Testis (tissue), 2 donors: Measurements from ENCODE around the gene AGAP1.

ENCODE experiments used
- POLR2A ChIP-seq: fragments of 450-650 bp; IDR thresholded peaks from one replicate; pipeline ENCODE4 v1.6.1; 2017; ENCODE audit warnings: antibody characterized with exemption, mild to moderate bottlenecking, moderate library complexity
- TF ChIP-seq, protein P1 (sequence below), 3 experiments: fragments of 450-650 bp in 2 of 3; fragments of 200-600 bp in 1 of 3; sonication (generic) in 1 of 3; IDR thresholded peaks; one replicate each; pipeline ENCODE4 v1.5.1; 2016 to 2019; ENCODE audit warnings: antibody characterized with exemption in 3 of 3, mild to moderate bottlenecking in 2 of 3, moderate library complexity in 1 of 3

DNA sequence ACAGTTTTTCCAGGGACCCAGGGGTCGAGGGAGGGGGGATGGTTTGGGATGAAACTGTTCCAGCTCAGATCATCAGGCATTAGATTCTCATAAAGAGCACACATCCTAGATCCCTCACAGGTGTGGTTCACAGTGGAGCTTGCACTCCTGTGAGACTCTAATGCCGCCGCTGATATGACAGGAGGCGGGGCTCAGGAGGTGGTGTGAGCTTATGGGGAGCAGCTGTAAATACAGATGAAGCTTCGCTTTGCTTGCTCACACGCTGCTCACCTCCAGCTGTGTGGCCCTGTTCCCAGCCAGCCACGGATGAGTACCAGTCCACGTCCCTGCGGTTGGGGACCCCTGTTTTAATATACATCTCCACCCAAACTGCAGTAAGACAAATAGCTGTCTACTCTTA, 204.2 kb downstream of the AGAP1 start:
- TF ChIP-seq, protein P1, sequence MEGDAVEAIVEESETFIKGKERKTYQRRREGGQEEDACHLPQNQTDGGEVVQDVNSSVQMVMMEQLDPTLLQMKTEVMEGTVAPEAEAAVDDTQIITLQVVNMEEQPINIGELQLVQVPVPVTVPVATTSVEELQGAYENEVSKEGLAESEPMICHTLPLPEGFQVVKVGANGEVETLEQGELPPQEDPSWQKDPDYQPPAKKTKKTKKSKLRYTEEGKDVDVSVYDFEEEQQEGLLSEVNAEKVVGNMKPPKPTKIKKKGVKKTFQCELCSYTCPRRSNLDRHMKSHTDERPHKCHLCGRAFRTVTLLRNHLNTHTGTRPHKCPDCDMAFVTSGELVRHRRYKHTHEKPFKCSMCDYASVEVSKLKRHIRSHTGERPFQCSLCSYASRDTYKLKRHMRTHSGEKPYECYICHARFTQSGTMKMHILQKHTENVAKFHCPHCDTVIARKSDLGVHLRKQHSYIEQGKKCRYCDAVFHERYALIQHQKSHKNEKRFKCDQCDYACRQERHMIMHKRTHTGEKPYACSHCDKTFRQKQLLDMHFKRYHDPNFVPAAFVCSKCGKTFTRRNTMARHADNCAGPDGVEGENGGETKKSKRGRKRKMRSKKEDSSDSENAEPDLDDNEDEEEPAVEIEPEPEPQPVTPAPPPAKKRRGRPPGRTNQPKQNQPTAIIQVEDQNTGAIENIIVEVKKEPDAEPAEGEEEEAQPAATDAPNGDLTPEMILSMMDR (IDR thresholded peaks at IDR 0.05), result no peak
- no peak for TF ChIP-seq POLR2A
